Ishikawa (cell line): ENCODE measurements around the gene EVC2.

Experiments used
- EP300 ChIP-seq: IDR thresholded peaks from 2 replicates; pipeline ENCODE4 v1.6.1; 2012; ENCODE audit warnings: borderline replicate concordance
- NFIC ChIP-seq: IDR thresholded peaks from 2 replicates; pipeline ENCODE4 v1.6.1; 2012
- YY1 ChIP-seq: IDR thresholded peaks from 2 replicates; pipeline ENCODE4 v1.6.1; 2012; ENCODE audit warnings: low read depth
- ZBTB7A ChIP-seq: IDR thresholded peaks from 2 replicates; pipeline ENCODE4 v1.6.1; 2012; ENCODE audit warnings: low read depth
- TF ChIP-seq, protein P1 (sequence below): IDR thresholded peaks from 2 replicates; pipeline ENCODE4 v1.6.1; 2012
- TF ChIP-seq, protein P2 (sequence below): IDR thresholded peaks from 2 replicates; pipeline ENCODE4 v1.6.1; 2012; ENCODE audit warnings: low read depth, mild to moderate bottlenecking

DNA sequence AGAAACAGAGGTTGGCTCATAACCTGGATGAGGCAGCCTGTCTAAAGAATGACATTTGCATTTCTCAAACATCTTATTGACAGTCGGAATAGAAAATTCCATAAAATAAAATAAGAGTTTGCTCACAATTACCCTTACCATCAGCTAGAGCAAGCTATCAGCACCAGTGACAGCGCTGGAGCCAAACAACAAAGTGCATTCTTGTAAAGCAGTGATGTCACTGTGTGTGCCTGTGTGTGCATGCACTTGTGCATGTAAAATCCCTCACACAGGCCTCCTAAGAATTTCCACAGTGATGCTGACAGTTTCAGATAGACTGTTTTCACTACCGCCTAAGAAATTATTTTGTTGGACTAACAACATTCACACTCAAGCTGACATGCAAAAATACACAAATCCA lies 77.6 kb downstream of the EVC2 start:
- no peak for TF ChIP-seq ZBTB7A
- TF ChIP-seq, protein P1, sequence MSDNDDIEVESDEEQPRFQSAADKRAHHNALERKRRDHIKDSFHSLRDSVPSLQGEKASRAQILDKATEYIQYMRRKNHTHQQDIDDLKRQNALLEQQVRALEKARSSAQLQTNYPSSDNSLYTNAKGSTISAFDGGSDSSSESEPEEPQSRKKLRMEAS = no peak
- TF ChIP-seq NFIC = no peak
- TF ChIP-seq EP300 = no peak
- TF ChIP-seq, protein P2, sequence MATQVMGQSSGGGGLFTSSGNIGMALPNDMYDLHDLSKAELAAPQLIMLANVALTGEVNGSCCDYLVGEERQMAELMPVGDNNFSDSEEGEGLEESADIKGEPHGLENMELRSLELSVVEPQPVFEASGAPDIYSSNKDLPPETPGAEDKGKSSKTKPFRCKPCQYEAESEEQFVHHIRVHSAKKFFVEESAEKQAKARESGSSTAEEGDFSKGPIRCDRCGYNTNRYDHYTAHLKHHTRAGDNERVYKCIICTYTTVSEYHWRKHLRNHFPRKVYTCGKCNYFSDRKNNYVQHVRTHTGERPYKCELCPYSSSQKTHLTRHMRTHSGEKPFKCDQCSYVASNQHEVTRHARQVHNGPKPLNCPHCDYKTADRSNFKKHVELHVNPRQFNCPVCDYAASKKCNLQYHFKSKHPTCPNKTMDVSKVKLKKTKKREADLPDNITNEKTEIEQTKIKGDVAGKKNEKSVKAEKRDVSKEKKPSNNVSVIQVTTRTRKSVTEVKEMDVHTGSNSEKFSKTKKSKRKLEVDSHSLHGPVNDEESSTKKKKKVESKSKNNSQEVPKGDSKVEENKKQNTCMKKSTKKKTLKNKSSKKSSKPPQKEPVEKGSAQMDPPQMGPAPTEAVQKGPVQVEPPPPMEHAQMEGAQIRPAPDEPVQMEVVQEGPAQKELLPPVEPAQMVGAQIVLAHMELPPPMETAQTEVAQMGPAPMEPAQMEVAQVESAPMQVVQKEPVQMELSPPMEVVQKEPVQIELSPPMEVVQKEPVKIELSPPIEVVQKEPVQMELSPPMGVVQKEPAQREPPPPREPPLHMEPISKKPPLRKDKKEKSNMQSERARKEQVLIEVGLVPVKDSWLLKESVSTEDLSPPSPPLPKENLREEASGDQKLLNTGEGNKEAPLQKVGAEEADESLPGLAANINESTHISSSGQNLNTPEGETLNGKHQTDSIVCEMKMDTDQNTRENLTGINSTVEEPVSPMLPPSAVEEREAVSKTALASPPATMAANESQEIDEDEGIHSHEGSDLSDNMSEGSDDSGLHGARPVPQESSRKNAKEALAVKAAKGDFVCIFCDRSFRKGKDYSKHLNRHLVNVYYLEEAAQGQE = 0 out of 2 replicates have a peak, but pooled peaks have one; percentile 13
- no peak for TF ChIP-seq YY1
